ENCODE measurements around the gene MAD1L1.
A peak's percentile ranks its signal among the peaks of the same experiment; 100 is the strongest.
"Not testable (repeated sequence)": the region's sequence is repeated elsewhere in the genome, so short reads cannot be mapped to it uniquely, and the experiment has no call there.

MAD1L1 gene

GRCh38 chr7:2038931-2039728, 193.6 kb downstream of the MAD1L1 start:
- DNase-seq: no peak

- DNase-seq: peak; percentile 37
Observed at GRCh38 chr7:2037808-2038522, 194.8 kb downstream of the MAD1L1 start.

- no peak for DNase-seq
Observed at GRCh38 chr7:2037301-2037807, 195.4 kb downstream of the MAD1L1 start.

- no peak for DNase-seq
Observed at GRCh38 chr7:2036786-2037185, 196.0 kb downstream of the MAD1L1 start.

- not testable (repeated sequence) for DNase-seq
Observed at GRCh38 chr7:2036201-2036600, 196.5 kb downstream of the MAD1L1 start.

- no peak for DNase-seq
Observed at GRCh38 chr7:2034291-2035201, 198.2 kb downstream of the MAD1L1 start.

GRCh38 chr7:2033586-2034135, 199.1 kb downstream of the MAD1L1 start:
- no peak for DNase-seq

- DNase-seq: no peak
Observed at GRCh38 chr7:2032876-2033407, 199.8 kb downstream of the MAD1L1 start.

- peak; percentile 51 for DNase-seq
Observed at GRCh38 chr7:2032030-2032875, 200.5 kb downstream of the MAD1L1 start.

GRCh38 chr7:2031451-2031845, 201.3 kb downstream of the MAD1L1 start:
- DNase-seq: no peak

- no peak for DNase-seq
Observed at GRCh38 chr7:2030475-2031450, 202.0 kb downstream of the MAD1L1 start.

GRCh38 chr7:2029936-2030335, 202.8 kb downstream of the MAD1L1 start:
- DNase-seq: no peak

GRCh38 chr7:2029211-2029905, 203.4 kb downstream of the MAD1L1 start:
- no peak for DNase-seq

GRCh38 chr7:2028733-2029132, 204.0 kb downstream of the MAD1L1 start:
- no peak for DNase-seq

- no peak for DNase-seq
Observed at GRCh38 chr7:2025188-2025587, 207.6 kb downstream of the MAD1L1 start.

GRCh38 chr7:2024567-2024918, 208.2 kb downstream of the MAD1L1 start:
- no peak for DNase-seq

GRCh38 chr7:2023877-2024566, 208.7 kb downstream of the MAD1L1 start:
- DNase-seq: peak; percentile 14

GRCh38 chr7:2022737-2023250, 210.0 kb downstream of the MAD1L1 start:
- no peak for DNase-seq

- DNase-seq: no peak
Observed at GRCh38 chr7:2022021-2022409, 210.7 kb downstream of the MAD1L1 start.

All from EL (cell line).